ENCODE measurements around the gene LRRC1. TPM values are rescaled to one million over a fixed set of nuclear protein-coding genes. Genes with fewer than 3 reads are reported as not detected.

The LRRC1 gene
- total and polyA plus RNA-seq, 2 of the 13 experiments (the other 11 are each of a cell fraction or from before 2014, with no cell fraction given), result 15.6 to 27.7 TPM

GRCh38 chr6:53793318-53794136, 1.3 kb upstream of the LRRC1 start (continued):
- TF ChIP-seq FOXO4 (CRISPR knock-in tag; conservative IDR thresholded peaks at IDR 0.05) (0 out of 2 replicates have a peak, but pooled peaks have one; percentile 24), ISL2 (CRISPR knock-in tag; IDR thresholded peaks at IDR 0.05) (peak; percentile 65; the same call in 1 of the 2 replicates), SP1 (IDR thresholded peaks at IDR 0.05) (no peak), SP1 (CRISPR knock-in tag; IDR thresholded peaks at IDR 0.05) (no peak), SOX5 (CRISPR knock-in tag; IDR thresholded peaks at IDR 0.05; ENCODE audit: borderline replicate concordance) (peak; percentile 86), RARG (CRISPR knock-in tag; IDR thresholded peaks at IDR 0.05; ENCODE audit: low read depth) (0 out of 2 replicates have a peak, but pooled peaks have one; percentile 23), NFE2 (CRISPR knock-in tag; IDR thresholded peaks at IDR 0.05) (no peak), NCOA2 (CRISPR knock-in tag; IDR thresholded peaks at IDR 0.05) (peak; percentile 57), ZNF713 (CRISPR knock-in tag; IDR thresholded peaks at IDR 0.05) (0 out of 2 replicates have a peak, but pooled peaks have one; percentile 17), ZNF326 (CRISPR knock-in tag; IDR thresholded peaks at IDR 0.05; ENCODE audit: borderline replicate concordance) (no peak), SALL1 (CRISPR knock-in tag; IDR thresholded peaks at IDR 0.05) (peak; percentile 62; the same call in 1 of the 2 replicates), EP300 (IDR thresholded peaks at IDR 0.05; ENCODE audit: low read depth in 2 of 2, low read length in 2 of 2) (peak in 1 of 2 experiments; percentile 61; a peak in 2 of 4 replicates), EP300 (CRISPR knock-in tag; IDR thresholded peaks at IDR 0.05; ENCODE audit: borderline replicate concordance) (no peak; the same call in 1 of the 2 replicates), ZBTB34 (CRISPR knock-in tag; IDR thresholded peaks at IDR 0.05) (no peak), ZNF556 (CRISPR knock-in tag; IDR thresholded peaks at IDR 0.05; ENCODE audit: borderline replicate concordance) (peak; percentile 60; the same call in 1 of the 2 replicates), BRD4 (CRISPR knock-in tag; IDR thresholded peaks at IDR 0.05) (peak; percentile 82; the same call in 1 of the 2 replicates), ZNF570 (CRISPR knock-in tag; IDR thresholded peaks at IDR 0.05; ENCODE audit: borderline replicate concordance) (no peak), CREM (IDR thresholded peaks at IDR 0.05) (peak; percentile 50; the same call in 1 of the 2 replicates), CREM (CRISPR knock-in tag; IDR thresholded peaks at IDR 0.05) (no peak), ATF4 (CRISPR knock-in tag; IDR thresholded peaks at IDR 0.05) (peak in 1 of 2 experiments; percentile 55; a peak in 1 of 4 replicates), THRA (CRISPR knock-in tag; IDR thresholded peaks at IDR 0.05; ENCODE audit: borderline replicate concordance) (peak; percentile 79; the same call in 1 of the 2 replicates), CHD4 (IDR thresholded peaks at IDR 0.05; ENCODE audit: borderline replicate concordance, low read length) (0 out of 2 replicates have a peak, but pooled peaks have one; percentile 35), MTERF4 (CRISPR knock-in tag; IDR thresholded peaks at IDR 0.05) (no peak)

All from HepG2 (cell line).